ENCODE results near the gene FAM98A. TPM values are rescaled to one million over a fixed set of nuclear protein-coding genes. Genes with fewer than 3 reads are reported as not detected.

Gene FAM98A
- total RNA-seq, result 41.2 TPM
- 31.3 TPM for polyA plus RNA-seq (ENCODE audit: insufficient read depth, low read depth, low replicate concordance)
- long read RNA-seq, donor 1, partial matches to known transcripts, result 0 of 4 reads
- long read RNA-seq, donor 1, other reads (novel, unspliced or antisense), result 0 of 4 reads
- long read RNA-seq, donor 2, transcript FAM98A-201 (8 exons, 2,816 nt), result major isoform, 12 of 14 reads
- long read RNA-seq, donor 2, partial matches to known transcripts, result 0 of 14 reads
- long read RNA-seq, donor 2, other reads (novel, unspliced or antisense), result 0 of 14 reads
- long read RNA-seq, donor 3, transcript FAM98A-201 (8 exons, 2,816 nt), result major isoform, 8 of 13 reads
- long read RNA-seq, donor 3, partial matches to known transcripts, result 0 of 13 reads
- long read RNA-seq, donor 3, other reads (novel, unspliced or antisense), result 0 of 13 reads
- long read RNA-seq, donor 4, transcript FAM98A-201 (8 exons, 2,816 nt), result major isoform, 7 of 23 reads
- long read RNA-seq, donor 4, partial matches to known transcripts, result 14 of 23 reads
- long read RNA-seq, donor 4, other reads (novel, unspliced or antisense), result 0 of 23 reads
- long read RNA-seq, donor 5, partial matches to known transcripts, result 0 of 1 reads
- long read RNA-seq, donor 5, other reads (novel, unspliced or antisense), result 0 of 1 reads
- long read RNA-seq, donor 6, transcript FAM98A-201 (8 exons, 2,816 nt), result major isoform, 18 of 27 reads
- long read RNA-seq, donor 6, partial matches to known transcripts, result 7 of 27 reads
- long read RNA-seq, donor 6, other reads (novel, unspliced or antisense), result 0 of 27 reads
- long read RNA-seq, donor 7, partial matches to known transcripts, result 4 of 14 reads
- long read RNA-seq, donor 7, other reads (novel, unspliced or antisense), result 5 of 14 reads
- long read RNA-seq, donor 8, transcript FAM98A-201 (8 exons, 2,816 nt), result major isoform, 11 of 11 reads
- long read RNA-seq, donor 8, partial matches to known transcripts, result 0 of 11 reads
- long read RNA-seq, donor 8, other reads (novel, unspliced or antisense), result 0 of 11 reads
- long read RNA-seq, donor 9, partial matches to known transcripts, result 0 of 3 reads
- long read RNA-seq, donor 9, other reads (novel, unspliced or antisense), result 0 of 3 reads
- long read RNA-seq, donor 10, transcript FAM98A-201 (8 exons, 2,816 nt), result major isoform, 5 of 8 reads
- long read RNA-seq, donor 10, partial matches to known transcripts, result 0 of 8 reads
- long read RNA-seq, donor 10, other reads (novel, unspliced or antisense), result 0 of 8 reads

GRCh38 chr2:33599175-33599942 lies at the start of gene FAM98A:
Gene FAM98A (minus strand): TSS chr2:33599299. CDS start chr2:33599221, 78 bp downstream.
- H3K4me3 ChIP-seq (ENCODE audit: low read length in 3 of 3), result peak within 1 kb of the TSS; percentile 94 to 98 (median 95)
- DNase-seq (peak; percentile 99 to 100 (median 100)), FAIRE-seq (peak; percentile 71)
- intact Hi-C loops (cut with DNase I), result no loop called here
- peaks cover 2 to 6% (median 6%) of the 10 kb centered on the region in 3 donors for H3K36me3 ChIP-seq (ENCODE audit: control insufficient read depth in 2 of 3, insufficient read depth in 3 of 3, low read length in 3 of 3)
- H3K9me3 ChIP-seq (ENCODE audit: control insufficient read depth in 2 of 3, insufficient read depth in 1 of 3, low read length in 3 of 3), result no peaks in the 10 kb centered on the region
- H3K27me3 ChIP-seq (ENCODE audit: control insufficient read depth, insufficient read depth, low read length), result no peaks in the 10 kb centered on the region
- peak within 1 kb of the TSS; percentile 89 to 94 (median 94) for H3K9ac ChIP-seq (ENCODE audit: low read length in 3 of 3)
- H3K27ac ChIP-seq (ENCODE audit: low read depth in 2 of 2, low read length in 2 of 2), result peak within 1 kb of the TSS; percentile 68 to 84
- peaks cover 0 to 7% (median 0%) of the 10 kb centered on the region in 3 donors for H3K4me1 ChIP-seq (ENCODE audit: control insufficient read depth in 2 of 3, insufficient read depth in 2 of 3, low read depth in 1 of 3, low read length in 3 of 3)
- peak; percentile 32 for TF ChIP-seq CTCF (IDR thresholded peaks at IDR 0.05; ENCODE audit: borderline replicate concordance, extremely low read depth, insufficient read depth)

GRCh38 chr2:33645861-33646260 lies 46.8 kb upstream of the FAM98A start:
- H3K4me1 ChIP-seq (ENCODE audit: control insufficient read depth in 2 of 3, insufficient read depth in 2 of 3, low read depth in 1 of 3, low read length in 3 of 3), result peaks cover 0 to 2% (median 0%) of the 10 kb centered on the region in 3 donors
- intact Hi-C loops (cut with DNase I), result no loop called here
- no peak for TF ChIP-seq CTCF (IDR thresholded peaks at IDR 0.05; ENCODE audit: borderline replicate concordance, extremely low read depth, insufficient read depth)
- H3K36me3 ChIP-seq (ENCODE audit: control insufficient read depth in 2 of 3, insufficient read depth in 3 of 3, low read length in 3 of 3), result no peaks in the 10 kb centered on the region
- no peak overlapping the region for H3K27ac ChIP-seq (ENCODE audit: low read depth in 2 of 2, low read length in 2 of 2)
- no peak overlapping the region for H3K4me3 ChIP-seq (ENCODE audit: low read length in 3 of 3)
- H3K9ac ChIP-seq (ENCODE audit: low read length in 3 of 3), result no peak overlapping the region
- peaks cover 0 to 9% (median 0%) of the 10 kb centered on the region in 3 donors for H3K9me3 ChIP-seq (ENCODE audit: control insufficient read depth in 2 of 3, insufficient read depth in 1 of 3, low read length in 3 of 3)
- DNase-seq (no peak), FAIRE-seq (no peak)
- H3K27me3 ChIP-seq (ENCODE audit: control insufficient read depth, insufficient read depth, low read length), result no peaks in the 10 kb centered on the region

- no peak for TF ChIP-seq CTCF (IDR thresholded peaks at IDR 0.05; ENCODE audit: borderline replicate concordance, extremely low read depth, insufficient read depth)
- no peak for FAIRE-seq
Measured at GRCh38 chr2:33644215-33644614, 45.1 kb upstream of the FAM98A start.

More at GRCh38 chr2:33644215-33644614, 45.1 kb upstream of the FAM98A start:
- peaks cover 0 to 9% (median 0%) of the 10 kb centered on the region in 3 donors for H3K9me3 ChIP-seq (ENCODE audit: control insufficient read depth in 2 of 3, insufficient read depth in 1 of 3, low read length in 3 of 3)
- intact Hi-C loops (cut with DNase I), result no loop called here
- H3K9ac ChIP-seq (ENCODE audit: low read length in 3 of 3), result no peak overlapping the region
- H3K4me3 ChIP-seq (ENCODE audit: low read length in 3 of 3), result no peak overlapping the region
- no peak for DNase-seq
- H3K27me3 ChIP-seq (ENCODE audit: control insufficient read depth, insufficient read depth, low read length), result no peaks in the 10 kb centered on the region
- H3K27ac ChIP-seq (ENCODE audit: low read depth in 2 of 2, low read length in 2 of 2), result no peak overlapping the region
- no peaks in the 10 kb centered on the region for H3K4me1 ChIP-seq (ENCODE audit: control insufficient read depth in 2 of 3, insufficient read depth in 2 of 3, low read depth in 1 of 3, low read length in 3 of 3)
- H3K36me3 ChIP-seq (ENCODE audit: control insufficient read depth in 2 of 3, insufficient read depth in 3 of 3, low read length in 3 of 3), result no peaks in the 10 kb centered on the region
